Measurements from ENCODE around the gene ELP1. TPM values are rescaled to one million over a fixed set of nuclear protein-coding genes. Genes with fewer than 3 reads are reported as not detected.

The ELP1 gene
- total RNA-seq, 4 donors from 2014 or later = 9.4 to 24.3 (median 13.5) TPM

DNA sequence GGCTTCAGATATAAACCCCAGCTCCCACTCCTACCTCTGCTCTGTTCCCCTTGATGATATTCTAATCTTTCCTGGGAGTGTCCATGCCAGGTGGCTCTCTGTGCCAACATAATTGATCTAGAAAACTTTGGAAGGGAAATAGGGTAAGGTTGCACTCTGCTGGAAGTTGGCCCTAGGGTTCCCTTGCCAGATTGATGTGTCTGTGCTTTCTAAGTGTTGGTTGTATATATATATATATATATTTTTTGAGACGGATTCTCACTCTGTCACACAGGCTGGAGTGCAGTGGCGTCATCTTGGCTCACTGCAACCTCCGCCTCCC, 101.8 kb downstream of the ELP1 start:
- TF ChIP-seq, protein P1, sequence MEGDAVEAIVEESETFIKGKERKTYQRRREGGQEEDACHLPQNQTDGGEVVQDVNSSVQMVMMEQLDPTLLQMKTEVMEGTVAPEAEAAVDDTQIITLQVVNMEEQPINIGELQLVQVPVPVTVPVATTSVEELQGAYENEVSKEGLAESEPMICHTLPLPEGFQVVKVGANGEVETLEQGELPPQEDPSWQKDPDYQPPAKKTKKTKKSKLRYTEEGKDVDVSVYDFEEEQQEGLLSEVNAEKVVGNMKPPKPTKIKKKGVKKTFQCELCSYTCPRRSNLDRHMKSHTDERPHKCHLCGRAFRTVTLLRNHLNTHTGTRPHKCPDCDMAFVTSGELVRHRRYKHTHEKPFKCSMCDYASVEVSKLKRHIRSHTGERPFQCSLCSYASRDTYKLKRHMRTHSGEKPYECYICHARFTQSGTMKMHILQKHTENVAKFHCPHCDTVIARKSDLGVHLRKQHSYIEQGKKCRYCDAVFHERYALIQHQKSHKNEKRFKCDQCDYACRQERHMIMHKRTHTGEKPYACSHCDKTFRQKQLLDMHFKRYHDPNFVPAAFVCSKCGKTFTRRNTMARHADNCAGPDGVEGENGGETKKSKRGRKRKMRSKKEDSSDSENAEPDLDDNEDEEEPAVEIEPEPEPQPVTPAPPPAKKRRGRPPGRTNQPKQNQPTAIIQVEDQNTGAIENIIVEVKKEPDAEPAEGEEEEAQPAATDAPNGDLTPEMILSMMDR (IDR thresholded peaks at IDR 0.05 in 4 of 5, conservative IDR thresholded peaks at IDR 0.05 in 1 of 5) = no peak
- TF ChIP-seq POLR2A (IDR thresholded peaks at IDR 0.05) = no peak
- ATAC-seq = no peak
- no peaks in the 10 kb centered on the region for H3K36me3 ChIP-seq
- in situ Hi-C loops (cut with MboI; ENCODE audit: low sequenced_read_pairs in 4 of 4) (no loop called here), intact Hi-C loops (cut with DNase I; ENCODE audit: low total_unique reads) (no loop called here)
- no peaks in the 10 kb centered on the region for H3K27me3 ChIP-seq
- no peak overlapping the region for H3K4me3 ChIP-seq
- DNase-seq = no peak
- H3K4me1 ChIP-seq = no peaks in the 10 kb centered on the region
- no peak overlapping the region for H3K27ac ChIP-seq
- H3K9me3 ChIP-seq = no peaks in the 10 kb centered on the region

DNA sequence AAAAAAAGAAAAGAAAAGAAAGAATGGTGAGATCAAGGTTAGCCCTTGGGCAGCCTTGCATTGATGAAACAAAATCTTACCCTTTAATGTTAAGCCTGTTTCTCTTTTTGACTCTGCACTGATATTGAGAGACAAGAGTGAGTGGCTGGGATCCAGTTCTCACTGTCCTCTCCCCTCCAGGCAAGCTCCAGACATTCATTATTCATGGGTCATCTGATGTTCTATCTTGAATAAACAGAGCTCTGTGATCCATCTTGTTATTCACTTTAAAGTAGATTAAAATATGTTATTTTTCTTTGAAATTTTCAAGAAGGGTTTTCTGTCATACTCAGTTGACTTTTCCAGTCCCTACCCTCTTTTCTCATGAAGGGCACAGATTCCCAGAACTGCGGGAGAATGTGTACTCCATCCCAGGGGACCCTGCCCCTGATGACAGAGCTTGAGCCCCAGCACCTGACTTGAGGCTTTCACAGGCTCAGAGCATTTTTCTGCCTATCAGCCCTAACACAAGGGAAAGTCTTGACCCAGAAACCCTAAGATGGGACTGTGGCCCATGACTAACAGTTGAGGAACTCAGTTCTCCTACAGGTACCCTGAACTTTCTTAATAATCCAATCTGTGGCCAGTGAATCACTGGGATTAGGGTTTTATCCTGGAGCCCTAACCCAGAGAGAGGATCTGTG, 102.3 kb downstream of the ELP1 start:
- no peak for ATAC-seq
- no peaks in the 10 kb centered on the region for H3K36me3 ChIP-seq
- H3K4me1 ChIP-seq = no peaks in the 10 kb centered on the region
- H3K27ac ChIP-seq = no peak overlapping the region
- no peaks in the 10 kb centered on the region for H3K9me3 ChIP-seq
- H3K27me3 ChIP-seq = no peaks in the 10 kb centered on the region
- DNase-seq = no peak
- no peak overlapping the region for H3K4me3 ChIP-seq
- in situ Hi-C loops (cut with MboI; ENCODE audit: low sequenced_read_pairs in 4 of 4) (no loop called here), intact Hi-C loops (cut with DNase I; ENCODE audit: low total_unique reads) (no loop called here)
- TF ChIP-seq, protein P1 (IDR thresholded peaks at IDR 0.05 in 4 of 5, conservative IDR thresholded peaks at IDR 0.05 in 1 of 5) = no peak
- TF ChIP-seq POLR2A (IDR thresholded peaks at IDR 0.05) = no peak

DNA sequence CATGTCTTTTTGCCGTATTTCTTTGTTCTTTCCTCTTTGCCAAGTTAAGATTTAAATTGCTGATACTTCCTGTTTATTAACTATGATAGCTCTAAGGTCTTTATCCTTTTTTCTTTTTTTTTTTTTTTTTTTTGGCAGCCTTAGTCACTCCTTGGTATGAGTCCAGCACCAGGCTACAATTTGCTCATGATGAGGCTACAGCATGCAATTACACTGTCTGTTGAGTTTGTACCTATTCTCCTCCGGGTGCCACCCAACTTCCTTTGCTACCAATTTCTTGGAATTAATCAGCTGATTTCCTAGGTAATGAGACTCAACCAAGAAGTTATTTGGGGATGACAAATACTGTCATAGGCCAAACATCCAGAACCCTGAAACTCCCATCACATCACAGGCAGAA, 103.7 kb downstream of the ELP1 start:
- H3K4me3 ChIP-seq = no peak overlapping the region
- H3K9me3 ChIP-seq = no peaks in the 10 kb centered on the region
- no peaks in the 10 kb centered on the region for H3K4me1 ChIP-seq
- no peaks in the 10 kb centered on the region for H3K36me3 ChIP-seq
- DNase-seq (no peak), ATAC-seq (no peak)
- H3K27me3 ChIP-seq = no peaks in the 10 kb centered on the region
- H3K27ac ChIP-seq = no peak overlapping the region
- intact Hi-C loops (cut with DNase I; ENCODE audit: low total_unique reads) = no loop called here
- TF ChIP-seq, protein P1 (IDR thresholded peaks at IDR 0.05 in 4 of 5, conservative IDR thresholded peaks at IDR 0.05 in 1 of 5) = no peak
- TF ChIP-seq POLR2A (IDR thresholded peaks at IDR 0.05) = no peak
- in situ Hi-C loops (cut with MboI; ENCODE audit: low sequenced_read_pairs in 4 of 4) = no loop called here

DNA sequence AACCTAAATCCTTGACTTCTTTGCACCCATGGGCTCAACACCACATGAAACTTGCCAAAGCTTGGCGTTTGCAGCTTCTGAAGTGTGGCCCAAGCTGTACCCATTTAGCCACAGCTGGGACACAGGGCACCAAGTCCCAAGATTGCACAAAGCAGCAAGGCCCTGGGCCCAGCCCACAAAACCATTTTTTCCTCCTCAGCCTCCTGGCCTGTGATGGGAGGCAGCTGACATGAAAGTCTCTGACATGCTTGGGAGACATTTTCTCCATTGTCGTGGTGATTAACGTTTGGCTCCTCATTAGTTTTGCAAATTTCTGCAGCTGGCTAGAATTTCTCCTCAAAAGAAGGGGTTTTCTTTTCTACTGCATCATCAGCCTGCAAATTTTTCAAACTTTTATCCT, 110.1 kb downstream of the ELP1 start:
- no peak for ATAC-seq
- TF ChIP-seq POLR2A (IDR thresholded peaks at IDR 0.05) = no peak
- TF ChIP-seq, protein P1 (IDR thresholded peaks at IDR 0.05 in 4 of 5, conservative IDR thresholded peaks at IDR 0.05 in 1 of 5) = no peak
- no peak overlapping the region for H3K4me3 ChIP-seq

More for the DNA sequence above, 110.1 kb downstream of the ELP1 start:
- intact Hi-C loops (cut with DNase I; ENCODE audit: low total_unique reads) (no loop called here), in situ Hi-C loops (cut with MboI; ENCODE audit: low sequenced_read_pairs in 4 of 4) (no loop called here)
- Histone ChIP-seq H3K9me3 (no peaks in the 10 kb centered on the region), H3K27me3 (peaks cover 0 to 3% (median 0%) of the 10 kb centered on the region in 3 donors), H3K4me1 (no peaks in the 10 kb centered on the region), H3K36me3 (no peaks in the 10 kb centered on the region), H3K27ac (no peak overlapping the region)
- DNase-seq = no peak

Other genes with a start within 250 kb of the ELP1 start
- not detected for gene ACTL7B, start 78.1 kb downstream of the ELP1 start, total RNA-seq
- gene ACTL7A, start 71.9 kb downstream of the ELP1 start, total RNA-seq = not detected
- 10 to 100 TPM in 1 of 4 donors, 1 to 10 TPM in 3; 7.5 to 10.9 (median 8.1) TPM for gene ABITRAM, start 276 bp upstream of the ELP1 start, total RNA-seq
- 10 to 100 TPM; 17.8 to 75.4 (median 44.8) TPM for gene CTNNAL1, start 79.4 kb upstream of the ELP1 start, total RNA-seq
- 100 to 1,000 TPM in 1 of 4 donors, 10 to 100 TPM in 3; 45.7 to 121 (median 71.4) TPM for gene TMEM245, start 185.8 kb upstream of the ELP1 start, total RNA-seq
- gene FRRS1L, start 233.1 kb upstream of the ELP1 start, total RNA-seq = under 1 TPM in 1 of 4 donors, not detected in 3; 0.02 TPM

Data from gastrocnemius medialis (tissue), 4 donors.